ENCODE measurements around the gene ASIC4. TPM values are rescaled to one million over a fixed set of nuclear protein-coding genes. Genes with fewer than 3 reads are reported as not detected.

Gene ASIC4
- total RNA-seq, 1 donor from 2014 or later = not detected

DNA sequence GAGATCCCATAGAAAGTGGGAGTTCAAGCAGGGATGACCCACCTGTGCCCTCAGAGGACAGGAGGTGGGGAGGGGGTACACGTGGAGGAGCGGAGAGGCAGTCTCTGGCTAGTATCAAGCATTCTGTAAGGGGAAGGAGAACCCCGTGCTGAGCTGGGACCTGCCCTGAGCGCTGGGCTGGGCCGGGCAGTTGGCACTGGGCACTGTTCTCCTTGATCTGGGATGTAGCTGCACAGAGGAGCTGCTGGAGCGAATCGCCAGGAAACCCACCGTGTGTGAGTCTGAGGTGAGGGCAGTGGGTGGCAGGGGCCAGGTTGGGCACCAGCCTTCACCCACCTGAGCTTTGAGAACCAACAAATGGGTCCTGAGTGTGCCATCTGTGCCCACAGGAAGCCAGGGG lies 35.4 kb upstream of the ASIC4 start:
- intact Hi-C loops (cut with micrococcal nuclease) = loop anchor here (5.0 kb wide), 1 partner anchor 163 kb away; no protein-coding TSS in a partner anchor

DNA sequence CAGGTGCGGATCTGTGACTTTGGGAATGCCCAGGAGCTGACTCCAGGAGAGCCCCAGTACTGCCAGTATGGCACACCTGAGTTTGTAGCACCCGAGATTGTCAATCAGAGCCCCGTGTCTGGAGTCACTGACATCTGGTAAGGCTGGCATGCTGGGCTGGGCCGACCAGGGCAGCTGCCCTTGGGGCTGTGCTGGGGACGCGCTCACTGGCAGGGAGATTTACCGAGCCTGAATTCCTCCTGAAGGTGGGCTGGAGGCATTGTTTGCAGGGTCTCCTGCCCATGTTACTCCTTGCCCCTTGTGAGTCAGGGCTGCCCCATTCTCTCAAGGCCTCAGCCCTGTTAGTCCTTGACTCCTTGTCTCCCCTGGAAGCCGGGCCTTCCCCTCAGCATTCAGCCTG lies 34.3 kb upstream of the ASIC4 start:
- intact Hi-C loops (cut with micrococcal nuclease) = no loop called here

DNA sequence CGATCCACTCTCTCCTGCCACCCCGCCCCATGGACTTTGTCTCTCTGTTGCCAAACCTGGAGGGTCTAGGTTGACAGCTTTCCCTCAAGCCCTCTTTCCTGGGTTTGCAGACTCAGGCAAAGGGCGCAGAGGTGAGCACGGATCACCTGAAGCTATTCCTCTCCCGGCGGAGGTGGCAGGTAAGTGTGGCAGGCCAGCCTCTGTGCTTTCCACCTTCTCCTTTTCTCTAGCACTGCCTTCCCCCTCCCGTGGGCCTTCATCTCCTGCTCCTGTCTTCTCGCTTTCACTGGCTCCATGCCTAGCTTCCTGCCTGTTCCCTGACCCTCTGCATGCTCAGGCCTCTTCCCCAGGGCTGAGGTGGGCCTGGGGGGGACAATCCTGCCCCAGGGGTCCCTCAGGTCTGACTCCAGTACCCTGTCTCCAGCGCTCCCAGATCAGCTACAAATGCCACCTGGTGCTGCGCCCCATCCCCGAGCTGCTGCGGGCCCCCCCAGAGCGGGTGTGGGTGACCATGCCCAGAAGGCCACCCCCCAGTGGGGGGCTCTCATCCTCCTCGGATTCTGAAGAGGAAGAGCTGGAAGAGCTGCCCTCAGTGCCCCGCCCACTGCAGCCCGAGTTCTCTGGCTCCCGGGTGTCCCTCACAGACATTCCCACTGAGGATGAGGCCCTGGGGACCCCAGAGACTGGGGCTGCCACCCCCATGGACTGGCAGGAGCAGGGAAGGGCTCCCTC lies 31.4 kb upstream of the ASIC4 start:
- intact Hi-C loops (cut with micrococcal nuclease) = no loop called here

DNA sequence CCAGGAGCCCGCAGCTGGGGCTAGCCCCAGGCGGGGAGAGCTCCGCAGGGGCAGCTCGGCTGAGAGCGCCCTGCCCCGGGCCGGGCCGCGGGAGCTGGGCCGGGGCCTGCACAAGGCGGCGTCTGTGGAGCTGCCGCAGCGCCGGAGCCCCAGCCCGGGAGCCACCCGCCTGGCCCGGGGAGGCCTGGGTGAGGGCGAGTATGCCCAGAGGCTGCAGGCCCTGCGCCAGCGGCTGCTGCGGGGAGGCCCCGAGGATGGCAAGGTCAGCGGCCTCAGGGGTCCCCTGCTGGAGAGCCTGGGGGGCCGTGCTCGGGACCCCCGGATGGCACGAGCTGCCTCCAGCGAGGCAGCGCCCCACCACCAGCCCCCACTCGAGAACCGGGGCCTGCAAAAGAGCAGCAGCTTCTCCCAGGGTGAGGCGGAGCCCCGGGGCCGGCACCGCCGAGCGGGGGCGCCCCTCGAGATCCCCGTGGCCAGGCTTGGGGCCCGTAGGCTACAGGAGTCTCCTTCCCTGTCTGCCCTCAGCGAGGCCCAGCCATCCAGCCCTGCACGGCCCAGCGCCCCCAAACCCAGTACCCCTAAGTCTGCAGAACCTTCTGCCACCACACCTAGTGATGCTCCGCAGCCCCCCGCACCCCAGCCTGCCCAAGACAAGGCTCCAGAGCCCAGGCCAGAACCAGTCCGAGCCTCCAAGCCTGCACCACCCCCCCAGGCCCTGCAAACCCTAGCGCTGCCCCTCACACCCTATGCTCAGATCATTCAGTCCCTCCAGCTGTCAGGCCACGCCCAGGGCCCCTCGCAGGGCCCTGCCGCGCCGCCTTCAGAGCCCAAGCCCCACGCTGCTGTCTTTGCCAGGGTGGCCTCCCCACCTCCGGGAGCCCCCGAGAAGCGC lies 30.6 kb upstream of the ASIC4 start:
- intact Hi-C loops (cut with micrococcal nuclease) = no loop called here

DNA sequence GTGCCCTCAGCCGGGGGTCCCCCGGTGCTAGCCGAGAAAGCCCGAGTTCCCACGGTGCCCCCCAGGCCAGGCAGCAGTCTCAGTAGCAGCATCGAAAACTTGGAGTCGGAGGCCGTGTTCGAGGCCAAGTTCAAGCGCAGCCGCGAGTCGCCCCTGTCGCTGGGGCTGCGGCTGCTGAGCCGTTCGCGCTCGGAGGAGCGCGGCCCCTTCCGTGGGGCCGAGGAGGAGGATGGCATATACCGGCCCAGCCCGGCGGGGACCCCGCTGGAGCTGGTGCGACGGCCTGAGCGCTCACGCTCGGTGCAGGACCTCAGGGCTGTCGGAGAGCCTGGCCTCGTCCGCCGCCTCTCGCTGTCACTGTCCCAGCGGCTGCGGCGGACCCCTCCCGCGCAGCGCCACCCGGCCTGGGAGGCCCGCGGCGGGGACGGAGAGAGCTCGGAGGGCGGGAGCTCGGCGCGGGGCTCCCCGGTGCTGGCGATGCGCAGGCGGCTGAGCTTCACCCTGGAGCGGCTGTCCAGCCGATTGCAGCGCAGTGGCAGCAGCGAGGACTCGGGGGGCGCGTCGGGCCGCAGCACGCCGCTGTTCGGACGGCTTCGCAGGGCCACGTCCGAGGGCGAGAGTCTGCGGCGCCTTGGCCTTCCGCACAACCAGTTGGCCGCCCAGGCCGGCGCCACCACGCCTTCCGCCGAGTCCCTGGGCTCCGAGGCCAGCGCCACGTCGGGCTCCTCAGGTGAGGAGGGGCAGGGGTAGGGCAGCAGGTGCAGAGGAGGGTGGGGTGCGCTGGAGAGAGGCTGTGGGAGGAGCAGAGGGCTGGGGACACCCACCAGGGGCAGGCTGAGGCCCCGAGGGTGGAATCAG lies 29.7 kb upstream of the ASIC4 start:
- intact Hi-C loops (cut with micrococcal nuclease) = no loop called here

DNA sequence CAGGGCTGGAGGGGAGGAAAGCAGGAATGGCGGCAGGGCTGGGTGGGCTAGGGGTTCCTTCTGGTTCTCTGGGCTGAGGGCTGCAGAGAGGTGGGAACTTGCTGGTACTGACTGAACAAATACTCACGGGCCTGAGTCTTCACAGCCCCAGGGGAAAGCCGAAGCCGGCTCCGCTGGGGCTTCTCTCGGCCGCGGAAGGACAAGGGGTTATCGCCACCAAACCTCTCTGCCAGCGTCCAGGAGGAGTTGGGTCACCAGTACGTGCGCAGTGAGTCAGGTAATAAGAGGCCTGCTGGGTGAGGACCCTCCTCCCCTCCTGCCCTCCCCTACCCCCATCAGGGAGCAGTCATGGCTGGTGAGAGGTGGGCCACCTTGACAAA lies 29.1 kb upstream of the ASIC4 start:
- intact Hi-C loops (cut with micrococcal nuclease) = no loop called here

DNA sequence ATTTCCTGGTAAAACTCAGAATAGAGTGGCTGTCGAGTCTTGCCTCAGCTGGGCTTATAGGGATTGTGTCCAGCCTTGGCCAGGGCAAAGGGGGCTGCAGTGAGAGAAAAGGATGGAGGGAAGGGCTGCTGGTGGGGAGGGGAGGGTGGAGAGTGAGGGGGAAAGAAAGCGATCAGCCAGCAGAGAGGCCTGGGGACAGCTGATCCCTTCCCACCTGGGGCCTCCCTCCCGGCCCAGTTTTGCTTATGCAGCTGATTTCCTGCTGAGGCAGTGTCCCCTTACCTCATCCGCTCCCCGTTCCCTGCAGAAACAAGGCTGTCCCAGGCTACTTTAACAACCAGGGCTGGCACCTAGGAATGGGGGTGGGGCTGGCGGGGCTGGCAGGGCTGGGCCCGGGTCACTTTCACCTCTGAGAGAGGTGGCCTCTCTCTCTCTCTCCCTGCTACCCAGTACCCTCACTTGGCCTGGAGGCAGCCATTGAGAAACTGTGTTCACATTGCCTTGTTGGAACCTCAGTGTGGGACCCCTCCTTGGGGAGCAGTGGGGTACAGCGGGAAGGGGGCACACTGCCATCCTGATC lies 27.8 kb upstream of the ASIC4 start:
- intact Hi-C loops (cut with micrococcal nuclease) = no loop called here

DNA sequence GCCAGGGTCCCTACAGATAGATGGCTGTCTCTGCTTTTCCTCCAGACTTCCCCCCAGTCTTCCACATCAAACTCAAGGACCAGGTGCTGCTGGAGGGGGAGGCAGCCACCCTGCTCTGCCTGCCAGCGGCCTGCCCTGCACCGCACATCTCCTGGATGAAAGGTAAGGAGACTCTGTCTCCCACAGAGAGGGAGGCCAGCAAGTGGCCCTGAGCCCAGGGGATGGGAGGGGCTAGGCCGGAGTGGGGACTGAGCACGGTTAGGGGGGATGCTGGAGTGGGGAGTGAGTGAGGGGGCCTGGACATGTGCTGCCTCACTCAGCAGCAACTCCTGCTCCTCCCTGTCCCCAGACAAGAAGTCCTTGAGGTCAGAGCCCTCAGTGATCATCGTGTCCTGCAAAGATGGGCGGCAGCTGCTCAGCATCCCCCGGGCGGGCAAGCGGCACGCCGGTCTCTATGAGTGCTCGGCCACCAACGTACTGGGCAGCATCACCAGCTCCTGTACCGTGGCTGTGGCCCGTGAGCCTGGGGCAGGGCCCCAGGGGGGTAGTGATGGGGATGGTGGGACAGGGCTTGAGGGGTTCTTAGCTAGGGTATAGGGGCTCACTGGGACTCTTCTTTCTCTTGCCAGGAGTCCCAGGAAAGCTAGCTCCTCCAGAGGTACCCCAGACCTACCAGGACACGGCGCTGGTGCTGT lies 26.0 kb upstream of the ASIC4 start:
- intact Hi-C loops (cut with micrococcal nuclease) = no loop called here

DNA sequence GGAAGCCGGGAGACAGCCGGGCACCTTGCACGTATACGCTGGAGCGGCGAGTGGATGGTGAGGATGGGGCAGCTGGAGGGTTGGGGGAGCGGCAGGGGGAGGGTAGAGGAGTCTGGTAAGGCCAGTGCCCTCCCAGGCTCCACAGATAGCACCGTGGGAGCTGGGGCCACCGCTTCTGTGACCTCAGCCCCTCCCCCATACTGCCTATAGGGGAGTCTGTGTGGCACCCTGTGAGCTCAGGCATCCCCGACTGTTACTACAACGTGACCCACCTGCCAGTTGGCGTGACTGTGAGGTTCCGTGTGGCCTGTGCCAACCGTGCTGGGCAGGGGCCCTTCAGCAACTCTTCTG lies 25.5 kb upstream of the ASIC4 start:
- intact Hi-C loops (cut with micrococcal nuclease) = no loop called here

DNA sequence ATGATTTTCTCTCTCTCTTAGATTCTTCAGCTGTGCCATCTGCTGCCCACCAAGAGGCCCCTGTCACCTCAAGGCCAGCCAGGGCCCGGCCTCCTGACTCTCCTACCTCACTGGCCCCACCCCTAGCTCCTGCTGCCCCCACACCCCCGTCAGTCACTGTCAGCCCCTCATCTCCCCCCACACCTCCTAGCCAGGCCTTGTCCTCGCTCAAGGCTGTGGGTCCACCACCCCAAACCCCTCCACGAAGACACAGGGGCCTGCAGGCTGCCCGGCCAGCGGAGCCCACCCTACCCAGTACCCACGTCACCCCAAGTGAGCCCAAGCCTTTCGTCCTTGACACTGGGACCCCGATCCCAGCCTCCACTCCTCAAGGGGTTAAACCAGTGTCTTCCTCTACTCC lies 25.0 kb upstream of the ASIC4 start:
- intact Hi-C loops (cut with micrococcal nuclease) = no loop called here

DNA sequence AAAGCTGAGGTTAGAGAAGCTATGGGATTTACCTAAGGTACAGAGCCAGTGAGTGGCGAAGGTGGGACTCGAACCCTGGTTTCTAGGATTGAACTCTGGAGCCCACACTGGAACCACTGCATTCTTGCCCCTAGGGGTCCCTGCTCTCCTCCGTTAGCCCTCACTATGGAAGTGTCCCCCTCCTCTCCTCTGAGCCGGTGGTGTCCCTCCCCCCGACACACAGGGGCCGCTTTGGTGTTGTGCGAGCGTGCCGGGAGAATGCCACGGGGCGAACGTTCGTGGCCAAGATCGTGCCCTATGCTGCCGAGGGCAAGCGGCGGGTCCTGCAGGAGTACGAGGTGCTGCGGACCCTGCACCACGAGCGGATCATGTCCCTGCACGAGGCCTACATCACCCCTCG lies 24.1 kb upstream of the ASIC4 start:
- intact Hi-C loops (cut with micrococcal nuclease) = no loop called here

DNA sequence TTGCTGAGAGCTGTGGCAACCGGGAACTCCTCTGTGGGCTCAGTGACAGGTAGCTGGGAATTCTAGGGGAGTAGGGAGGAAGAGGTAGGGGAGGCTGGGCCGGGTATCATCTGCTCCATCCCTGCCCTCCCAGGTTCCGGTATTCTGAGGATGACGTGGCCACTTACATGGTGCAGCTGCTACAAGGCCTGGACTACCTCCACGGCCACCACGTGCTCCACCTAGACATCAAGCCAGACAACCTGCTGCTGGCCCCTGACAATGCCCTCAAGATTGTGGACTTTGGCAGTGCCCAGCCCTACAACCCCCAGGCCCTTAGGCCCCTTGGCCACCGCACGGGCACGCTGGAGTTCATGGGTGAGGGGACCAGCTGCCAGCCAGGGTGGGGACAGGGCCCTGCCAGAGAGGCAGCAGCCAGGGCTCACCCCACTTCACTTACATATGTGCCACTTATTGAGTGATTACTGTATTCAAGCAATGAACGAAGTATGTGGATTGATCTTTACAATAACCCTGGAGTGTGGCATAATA lies 23.6 kb upstream of the ASIC4 start:
- intact Hi-C loops (cut with micrococcal nuclease) = no loop called here

DNA sequence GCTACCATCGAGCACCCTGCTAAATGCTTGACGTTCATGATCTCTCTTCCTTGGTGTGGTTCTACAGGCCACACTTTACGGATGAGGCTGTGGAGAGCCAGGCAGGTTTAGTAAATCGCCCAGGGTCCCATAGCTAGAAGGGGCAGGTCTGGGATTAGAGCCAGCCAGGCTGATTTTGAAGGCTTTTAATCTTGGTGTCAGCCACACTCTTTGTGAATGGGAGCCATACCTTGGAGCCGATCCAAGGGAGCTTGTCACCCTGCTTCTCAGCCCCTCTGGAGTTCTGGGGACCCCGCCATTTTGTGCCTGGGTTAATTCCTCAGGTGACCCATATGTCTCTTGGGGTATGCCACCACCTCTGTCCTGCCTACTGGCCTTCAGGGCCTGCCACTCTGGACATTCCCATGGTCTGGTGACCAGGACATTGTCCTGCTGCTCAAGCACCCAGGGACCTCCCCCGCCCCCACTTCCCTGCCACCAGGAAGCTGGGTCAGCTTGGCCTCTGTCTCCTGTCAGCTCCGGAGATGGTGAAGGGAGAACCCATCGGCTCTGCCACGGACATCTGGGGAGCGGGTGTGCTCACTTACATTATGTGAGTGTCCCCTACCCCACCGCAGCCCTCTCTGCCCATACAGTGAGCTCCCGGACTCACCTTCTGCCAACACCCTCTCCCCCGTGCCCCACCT lies 22.9 kb upstream of the ASIC4 start:
- intact Hi-C loops (cut with micrococcal nuclease) = no loop called here

DNA sequence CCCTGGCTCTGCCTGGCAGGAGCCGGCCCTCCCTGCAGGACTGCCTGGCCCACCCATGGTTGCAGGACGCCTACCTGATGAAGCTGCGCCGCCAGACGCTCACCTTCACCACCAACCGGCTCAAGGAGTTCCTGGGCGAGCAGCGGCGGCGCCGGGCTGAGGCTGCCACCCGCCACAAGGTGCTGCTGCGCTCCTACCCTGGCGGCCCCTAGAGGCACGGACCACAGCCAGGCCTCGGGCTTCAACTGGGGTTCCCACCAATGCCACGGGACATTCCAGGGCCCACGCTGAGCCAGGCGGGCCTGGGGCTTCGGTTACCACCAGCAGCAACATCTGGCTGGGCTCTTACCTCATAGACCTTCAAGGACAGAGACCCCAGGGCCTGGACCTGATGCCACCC lies 21.7 kb upstream of the ASIC4 start:
- intact Hi-C loops (cut with micrococcal nuclease) = no loop called here

DNA sequence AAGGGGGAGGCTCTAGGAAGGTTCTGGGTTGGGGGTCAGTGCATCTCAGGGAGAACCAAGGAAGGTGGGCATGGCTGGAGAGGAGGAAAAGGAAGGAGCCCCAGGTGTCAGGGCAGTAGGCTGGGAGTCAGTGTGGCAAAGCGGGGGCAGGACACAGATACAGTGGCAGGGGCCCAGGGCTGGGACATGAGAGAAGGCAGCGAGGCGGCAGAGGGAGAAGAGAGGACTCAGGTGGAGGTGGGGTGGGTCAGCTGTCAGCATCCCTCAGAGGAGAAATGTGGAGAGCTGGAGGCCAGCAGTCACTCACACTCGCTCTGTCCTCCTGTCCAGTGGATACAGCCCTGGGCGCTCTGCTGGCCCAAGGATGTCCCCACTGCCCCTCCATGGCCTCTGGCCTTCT lies 21.2 kb upstream of the ASIC4 start:
- intact Hi-C loops (cut with micrococcal nuclease) = no loop called here

DNA sequence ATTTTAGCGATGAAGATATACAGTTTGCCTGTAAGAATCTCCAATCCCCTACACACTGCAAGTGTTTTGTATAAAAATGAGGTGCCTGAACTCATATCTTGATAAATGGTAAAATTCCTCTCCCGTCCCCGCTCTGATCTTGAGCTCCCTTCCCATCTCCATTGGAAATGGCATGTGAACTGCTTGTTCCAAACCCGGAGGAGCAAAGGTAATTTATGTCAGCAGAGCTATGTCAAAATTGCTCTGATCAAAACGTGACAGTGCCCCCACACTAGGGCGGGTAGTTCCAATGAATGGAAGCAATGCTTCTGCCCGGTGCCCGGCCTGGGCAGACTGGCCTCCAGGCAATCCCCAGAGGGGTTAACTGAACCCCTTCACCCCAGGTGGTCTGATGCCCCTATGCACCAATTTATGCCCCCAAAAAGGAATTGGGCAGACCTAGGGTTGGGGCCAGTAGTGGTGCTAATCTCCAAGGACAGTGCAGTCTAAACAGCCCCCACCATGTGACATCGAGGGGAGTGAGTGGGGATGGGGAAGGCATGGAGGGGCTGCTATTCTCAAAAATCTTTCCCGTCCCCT lies 19.2 kb upstream of the ASIC4 start:
- intact Hi-C loops (cut with micrococcal nuclease) = loop anchor here (1.0 to 5.0 kb wide), 4 partner anchors 35 to 823 kb away; partner anchors contain the start of genes RNF25 and STK36

DNA sequence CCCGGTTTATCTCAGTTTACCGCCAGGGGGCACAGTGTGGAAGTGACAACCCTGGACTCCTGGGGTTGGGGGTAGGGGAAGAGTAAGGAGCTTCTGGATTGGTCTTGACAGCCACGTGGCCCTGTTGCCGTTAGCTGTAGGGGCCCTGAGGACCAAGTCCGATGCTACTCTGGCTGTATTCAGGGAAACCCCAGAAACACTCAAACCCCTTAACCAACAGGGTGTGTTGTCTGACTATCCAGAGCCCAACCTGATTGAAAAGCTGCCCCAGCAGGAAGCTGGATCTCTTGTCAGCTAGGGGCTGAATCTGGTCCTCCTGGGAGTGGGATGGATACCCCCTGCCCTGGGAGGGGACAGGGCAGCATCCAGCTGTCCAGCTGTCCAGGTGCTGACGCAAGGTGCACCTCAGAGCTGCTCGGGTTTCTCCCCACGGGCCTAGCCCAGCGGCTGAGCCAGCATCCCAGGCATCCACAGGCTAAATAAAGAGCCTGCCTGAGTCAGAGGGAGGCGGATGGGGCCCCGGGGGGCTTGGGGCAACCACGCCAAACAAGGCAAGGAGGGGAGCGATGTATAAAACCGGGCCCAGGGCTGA lies 18.7 kb upstream of the ASIC4 start:
- intact Hi-C loops (cut with micrococcal nuclease) = loop anchor here (1.0 to 5.0 kb wide), 4 partner anchors 35 to 823 kb away; partner anchors contain the start of genes RNF25 and STK36

DNA sequence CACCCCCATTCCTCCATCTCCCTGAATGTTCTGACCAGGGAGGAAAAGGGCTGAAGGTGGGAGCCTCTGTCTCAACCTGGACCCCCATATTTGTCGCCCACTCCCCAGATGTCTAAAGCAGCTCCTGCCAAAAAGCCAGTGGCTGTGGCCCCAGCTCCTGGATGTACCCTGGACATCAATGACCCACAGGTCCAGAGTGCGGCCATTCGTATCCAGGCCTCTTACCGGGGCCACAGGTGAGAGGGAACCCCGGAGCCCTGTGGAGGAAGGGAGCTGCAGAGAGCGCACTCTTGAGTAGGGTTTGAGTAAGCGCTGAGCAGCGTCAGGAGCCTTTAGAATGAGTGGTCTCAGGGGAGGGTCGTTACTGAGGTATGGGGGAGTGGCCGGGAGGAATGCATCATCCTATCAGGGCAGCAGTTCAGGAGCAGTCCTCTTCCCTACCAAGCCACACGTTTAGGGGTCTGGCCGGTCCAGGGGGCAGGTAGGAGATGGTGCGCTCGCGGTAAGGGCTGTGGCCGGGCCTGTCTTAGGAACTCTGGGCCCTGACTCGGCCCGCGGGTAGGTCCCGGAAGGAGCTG lies 17.9 kb upstream of the ASIC4 start:
- intact Hi-C loops (cut with micrococcal nuclease) = loop anchor here (5.0 kb wide), 3 partner anchors 191 to 824 kb away; partner anchors contain the start of genes RNF25 and STK36

Data from T-helper 1 cell treated with Interleukin-12 subunit alpha and Interleukin-12 subunit beta and Interleukin-4 antibody, amounts not matched to agents 30 ng/mL and 1 ng/mL, for 36 hours (primary cell).